ENCODE measurements around the gene TXNDC9.

DNA sequence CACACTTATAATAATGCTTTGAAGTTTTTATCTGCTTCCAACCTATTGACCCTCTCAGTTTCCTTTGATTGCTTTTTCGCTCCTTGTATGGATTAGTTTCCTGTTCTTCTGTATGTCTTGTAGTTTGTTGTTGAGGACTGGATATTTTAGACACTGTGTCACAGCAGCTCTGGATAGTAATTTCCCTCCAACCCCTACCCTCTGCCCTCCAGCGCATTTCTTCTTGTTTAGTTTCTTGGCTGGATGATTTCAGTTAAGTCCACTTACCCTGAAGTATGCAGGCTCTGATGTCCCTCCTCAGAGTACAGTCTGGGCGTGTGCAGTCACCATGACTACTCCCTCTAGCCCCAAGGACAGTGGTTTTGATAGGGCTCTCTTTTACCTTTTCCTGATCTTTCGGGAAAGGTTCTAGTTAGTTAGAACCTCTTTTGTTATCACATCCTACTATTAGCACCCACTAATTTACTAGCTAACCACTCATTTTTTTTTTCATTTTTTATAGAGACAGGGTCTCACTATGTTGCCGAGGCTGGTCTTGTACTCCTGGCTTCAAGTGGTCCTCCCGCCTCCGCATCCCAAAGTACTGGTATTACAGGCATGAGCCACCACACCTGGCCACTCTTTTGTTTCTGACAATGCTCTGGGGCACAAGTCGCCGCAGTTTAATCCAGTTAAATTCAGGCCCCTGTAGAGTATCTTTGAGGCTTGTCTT lies 18.8 kb downstream of the TXNDC9 start:
- TF ChIP-seq POLR2A (IDR thresholded peaks at IDR 0.05), result no peak
- TF ChIP-seq, protein P1, sequence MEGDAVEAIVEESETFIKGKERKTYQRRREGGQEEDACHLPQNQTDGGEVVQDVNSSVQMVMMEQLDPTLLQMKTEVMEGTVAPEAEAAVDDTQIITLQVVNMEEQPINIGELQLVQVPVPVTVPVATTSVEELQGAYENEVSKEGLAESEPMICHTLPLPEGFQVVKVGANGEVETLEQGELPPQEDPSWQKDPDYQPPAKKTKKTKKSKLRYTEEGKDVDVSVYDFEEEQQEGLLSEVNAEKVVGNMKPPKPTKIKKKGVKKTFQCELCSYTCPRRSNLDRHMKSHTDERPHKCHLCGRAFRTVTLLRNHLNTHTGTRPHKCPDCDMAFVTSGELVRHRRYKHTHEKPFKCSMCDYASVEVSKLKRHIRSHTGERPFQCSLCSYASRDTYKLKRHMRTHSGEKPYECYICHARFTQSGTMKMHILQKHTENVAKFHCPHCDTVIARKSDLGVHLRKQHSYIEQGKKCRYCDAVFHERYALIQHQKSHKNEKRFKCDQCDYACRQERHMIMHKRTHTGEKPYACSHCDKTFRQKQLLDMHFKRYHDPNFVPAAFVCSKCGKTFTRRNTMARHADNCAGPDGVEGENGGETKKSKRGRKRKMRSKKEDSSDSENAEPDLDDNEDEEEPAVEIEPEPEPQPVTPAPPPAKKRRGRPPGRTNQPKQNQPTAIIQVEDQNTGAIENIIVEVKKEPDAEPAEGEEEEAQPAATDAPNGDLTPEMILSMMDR (IDR thresholded peaks at IDR 0.05), result no peak
